Measurements from ENCODE around the gene LSM14A. TPM values are rescaled to one million over a fixed set of nuclear protein-coding genes. Genes with fewer than 3 reads are reported as not detected.

Gene LSM14A
- total RNA-seq, 1 experiment from 2014 or later = 67.4 TPM

DNA sequence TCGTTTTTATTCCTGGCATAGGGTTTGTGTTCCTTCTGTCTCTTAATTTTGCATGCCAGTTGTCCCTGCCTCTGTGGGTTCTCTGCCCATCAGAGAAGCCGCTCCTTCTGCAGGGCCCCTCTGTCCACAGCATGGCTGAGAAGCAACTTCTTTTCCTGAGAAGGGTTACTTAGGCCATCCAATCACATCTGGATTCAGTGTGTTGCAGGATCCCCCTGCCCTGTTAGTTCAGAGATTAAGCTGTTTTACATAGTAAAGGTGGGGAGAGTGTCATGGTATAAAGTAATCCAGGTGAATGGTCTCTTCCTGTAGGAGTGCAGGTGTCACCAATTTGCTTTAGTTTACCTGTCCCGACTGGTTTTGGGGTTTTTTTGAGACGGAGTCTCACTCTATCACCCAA, 59.1 kb downstream of the LSM14A start:
- H3K27ac ChIP-seq (ENCODE audit: low read length) = no peak overlapping the region
- H3K4me2 ChIP-seq (ENCODE audit: low read length) = no peak overlapping the region; the same call in 1 of the 2 replicates
- H2AFZ ChIP-seq (ENCODE audit: low read length) = no peak overlapping the region
- no peaks in the 10 kb centered on the region for H3K79me2 ChIP-seq (ENCODE audit: low read length)
- no peak overlapping the region for H3K9ac ChIP-seq (ENCODE audit: low read length)
- POLR2A ChIA-PET (ENCODE audit: unreplicated experiment) = no interaction called here
- ATAC-seq = no peak
- no peaks in the 10 kb centered on the region for H4K20me1 ChIP-seq (ENCODE audit: low read length)
- no peaks in the 10 kb centered on the region for H3K9me3 ChIP-seq (ENCODE audit: low read length)
- CTCF ChIA-PET = no interaction called here
- BruUV-seq (replicated peaks) = no TSS peak
- intact Hi-C loops (cut with micrococcal nuclease) = no loop called here
- H3F3A ChIP-seq (ENCODE audit: low read length, unreplicated experiment) = no peaks in the 10 kb centered on the region
- H3K27me3 ChIP-seq (ENCODE audit: low read length) = no peaks in the 10 kb centered on the region
- no peak for DNase-seq
- no peak for TF ChIP-seq EZH2phosphoT487 (IDR thresholded peaks at IDR 0.05; ENCODE audit: borderline replicate concordance, low read length)
- TF ChIP-seq, protein P1, sequence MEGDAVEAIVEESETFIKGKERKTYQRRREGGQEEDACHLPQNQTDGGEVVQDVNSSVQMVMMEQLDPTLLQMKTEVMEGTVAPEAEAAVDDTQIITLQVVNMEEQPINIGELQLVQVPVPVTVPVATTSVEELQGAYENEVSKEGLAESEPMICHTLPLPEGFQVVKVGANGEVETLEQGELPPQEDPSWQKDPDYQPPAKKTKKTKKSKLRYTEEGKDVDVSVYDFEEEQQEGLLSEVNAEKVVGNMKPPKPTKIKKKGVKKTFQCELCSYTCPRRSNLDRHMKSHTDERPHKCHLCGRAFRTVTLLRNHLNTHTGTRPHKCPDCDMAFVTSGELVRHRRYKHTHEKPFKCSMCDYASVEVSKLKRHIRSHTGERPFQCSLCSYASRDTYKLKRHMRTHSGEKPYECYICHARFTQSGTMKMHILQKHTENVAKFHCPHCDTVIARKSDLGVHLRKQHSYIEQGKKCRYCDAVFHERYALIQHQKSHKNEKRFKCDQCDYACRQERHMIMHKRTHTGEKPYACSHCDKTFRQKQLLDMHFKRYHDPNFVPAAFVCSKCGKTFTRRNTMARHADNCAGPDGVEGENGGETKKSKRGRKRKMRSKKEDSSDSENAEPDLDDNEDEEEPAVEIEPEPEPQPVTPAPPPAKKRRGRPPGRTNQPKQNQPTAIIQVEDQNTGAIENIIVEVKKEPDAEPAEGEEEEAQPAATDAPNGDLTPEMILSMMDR (conservative IDR thresholded peaks at IDR 0.05; ENCODE audit: low read depth, low read length) = no peak
- no peak for TF ChIP-seq EZH2 (IDR thresholded peaks at IDR 0.05; ENCODE audit: low read length, unreplicated experiment)
- H3K4me3 ChIP-seq (ENCODE audit: low read length) = no peak overlapping the region
- peaks cover 36% of the 10 kb centered on the region for H3K4me1 ChIP-seq (ENCODE audit: insufficient read depth, low read length)
- H3K36me3 ChIP-seq (ENCODE audit: low read depth, low read length) = peaks cover 18% of the 10 kb centered on the region
- no peaks in the 10 kb centered on the region for H3K9me2 ChIP-seq (replicated peaks; ENCODE audit: low read length)

DNA sequence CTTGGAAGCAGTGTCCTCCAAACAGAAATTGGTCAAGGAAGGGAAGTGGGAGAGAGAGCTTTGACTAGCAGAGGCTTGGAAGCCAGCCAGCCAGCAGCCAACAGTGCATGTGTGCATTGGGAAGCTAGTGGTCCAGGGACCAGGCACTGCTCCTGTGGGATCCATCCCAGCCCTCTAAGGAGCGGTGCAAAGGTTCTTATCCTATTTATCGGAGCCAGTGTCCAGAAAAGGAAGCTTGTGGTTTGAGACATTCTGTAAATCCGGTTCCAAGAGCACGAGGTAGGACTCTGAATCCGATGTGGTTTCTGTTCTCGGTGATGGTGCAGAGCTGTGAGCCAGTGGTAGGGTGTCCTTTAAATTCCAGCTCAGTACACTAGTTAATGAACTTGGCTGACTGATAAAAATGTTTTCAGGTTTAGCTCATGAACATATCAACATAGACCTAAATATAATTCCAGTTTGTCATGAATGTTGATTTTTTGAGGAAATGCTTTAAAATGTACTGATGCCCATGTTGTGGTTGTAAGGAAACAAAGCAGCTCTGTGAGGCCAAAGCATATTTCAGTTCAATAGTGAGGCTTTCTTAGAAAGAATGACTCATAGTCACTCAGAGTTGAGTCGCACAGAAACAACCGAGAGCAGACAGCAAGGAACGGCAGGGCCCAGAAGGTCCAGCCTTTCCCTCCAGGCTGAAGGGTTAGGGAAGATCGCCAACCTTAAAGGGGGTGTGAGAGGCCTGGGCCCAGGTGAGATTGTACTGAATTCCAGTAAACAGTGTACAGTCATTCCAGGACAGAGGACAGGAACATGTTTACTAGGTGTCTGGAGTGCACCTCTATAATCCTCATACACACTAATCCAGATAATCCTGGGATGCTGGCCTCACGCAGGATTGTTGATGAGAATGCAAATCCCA, 60.5 kb downstream of the LSM14A start:
- ChIA-PET CTCF (no interaction called here), POLR2A (ENCODE audit: unreplicated experiment) (interaction anchor here (0.5 kb wide), 1 partner anchor 62 kb away, joined by 4 read pairs; no protein-coding TSS in a partner anchor)
- Histone ChIP-seq H4K20me1 (ENCODE audit: low read length) (no peaks in the 10 kb centered on the region), H3K4me3 (ENCODE audit: low read length) (0 out of 2 replicates have a peak overlapping the region, but pooled peaks have one; percentile 3), H3K4me2 (ENCODE audit: low read length) (peak overlapping the region; percentile 53), H3K79me2 (ENCODE audit: low read length) (no peaks in the 10 kb centered on the region), H3K9me2 (replicated peaks; ENCODE audit: low read length) (no peaks in the 10 kb centered on the region), H3K9me3 (ENCODE audit: low read length) (no peaks in the 10 kb centered on the region), H2AFZ (ENCODE audit: low read length) (no peak overlapping the region), H3K27me3 (ENCODE audit: low read length) (no peaks in the 10 kb centered on the region), H3K27ac (ENCODE audit: low read length) (peak overlapping the region; percentile 81), H3F3A (ENCODE audit: low read length, unreplicated experiment) (no peaks in the 10 kb centered on the region), H3K36me3 (ENCODE audit: low read depth, low read length) (peaks cover 15% of the 10 kb centered on the region), H3K4me1 (ENCODE audit: insufficient read depth, low read length) (peaks cover 30% of the 10 kb centered on the region), H3K9ac (ENCODE audit: low read length) (no peak overlapping the region)
- intact Hi-C loops (cut with micrococcal nuclease) = no loop called here
- TF ChIP-seq, protein P1 (conservative IDR thresholded peaks at IDR 0.05; ENCODE audit: low read depth, low read length) = no peak
- no peak for TF ChIP-seq EZH2phosphoT487 (IDR thresholded peaks at IDR 0.05; ENCODE audit: borderline replicate concordance, low read length)
- no peak for TF ChIP-seq EZH2 (IDR thresholded peaks at IDR 0.05; ENCODE audit: low read length, unreplicated experiment)
- DNase-seq (peak; percentile 86), ATAC-seq (peak; percentile 92)
- BruUV-seq (replicated peaks) = TSS peak; percentile 4

DNA sequence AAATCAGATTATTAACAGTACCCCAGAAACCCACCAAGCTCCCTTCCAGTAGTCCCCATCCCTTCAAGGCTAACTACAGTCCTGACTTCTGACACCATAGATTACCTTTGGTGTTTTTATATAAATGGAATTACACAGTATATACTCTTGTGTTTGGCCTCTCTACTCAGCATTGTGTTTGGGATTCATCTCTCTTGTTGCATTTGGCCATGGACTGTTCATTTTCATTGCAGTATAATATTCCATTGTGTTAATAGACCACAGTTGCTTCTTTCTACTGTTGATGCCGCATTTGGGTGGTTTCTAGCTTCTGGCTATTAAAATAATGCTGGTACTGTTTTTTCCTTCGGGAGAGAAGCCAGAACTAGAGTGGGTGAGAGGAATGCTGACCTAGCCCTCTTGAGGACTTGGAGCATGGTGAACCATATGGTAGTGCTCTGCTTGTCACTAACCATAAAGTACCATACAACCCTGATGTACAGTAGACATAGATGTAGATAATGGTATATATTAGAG, 63.2 kb downstream of the LSM14A start:
- Histone ChIP-seq H2AFZ (ENCODE audit: low read length) (no peak overlapping the region), H3K36me3 (ENCODE audit: low read depth, low read length) (no peaks in the 10 kb centered on the region)
- ATAC-seq = no peak

More for the DNA sequence above, 63.2 kb downstream of the LSM14A start:
- TF ChIP-seq EZH2 (IDR thresholded peaks at IDR 0.05; ENCODE audit: low read length, unreplicated experiment) = no peak
- TF ChIP-seq, protein P1 (conservative IDR thresholded peaks at IDR 0.05; ENCODE audit: low read depth, low read length) = no peak
- TF ChIP-seq EZH2phosphoT487 (IDR thresholded peaks at IDR 0.05; ENCODE audit: borderline replicate concordance, low read length) = no peak
- H3F3A ChIP-seq (ENCODE audit: low read length, unreplicated experiment) = no peaks in the 10 kb centered on the region
- ChIA-PET POLR2A (ENCODE audit: unreplicated experiment) (no interaction called here), CTCF (no interaction called here)
- H3K4me2 ChIP-seq (ENCODE audit: low read length) = no peak overlapping the region
- no peaks in the 10 kb centered on the region for H3K27me3 ChIP-seq (ENCODE audit: low read length)
- no peak for DNase-seq
- no peak overlapping the region for H3K27ac ChIP-seq (ENCODE audit: low read length)
- H3K9ac ChIP-seq (ENCODE audit: low read length) = no peak overlapping the region
- H3K9me3 ChIP-seq (ENCODE audit: low read length) = no peaks in the 10 kb centered on the region
- peaks cover 25% of the 10 kb centered on the region for H3K4me1 ChIP-seq (ENCODE audit: insufficient read depth, low read length)
- no peaks in the 10 kb centered on the region for H3K9me2 ChIP-seq (replicated peaks; ENCODE audit: low read length)
- intact Hi-C loops (cut with micrococcal nuclease) = no loop called here
- no TSS peak for BruUV-seq (replicated peaks)
- no peaks in the 10 kb centered on the region for H4K20me1 ChIP-seq (ENCODE audit: low read length)
- no peaks in the 10 kb centered on the region for H3K79me2 ChIP-seq (ENCODE audit: low read length)
- no peak overlapping the region for H3K4me3 ChIP-seq (ENCODE audit: low read length)

Measured in PC-3 (cell line).